IMR-90 (cell line): ENCODE results near the gene TET1. TPM values are rescaled to one million over a fixed set of nuclear protein-coding genes. Genes with fewer than 3 reads are reported as not detected.
A peak's percentile ranks its signal among the peaks of the same experiment; 100 is the strongest.

Experiments used
- ATAC-seq: fragments of 200-7000 bp; cut with Tn5 transposase; 2 replicates; pipeline ENCODE4 v1.9.1; 2020; ENCODE audit warnings: low read depth, mild to moderate bottlenecking, moderate library complexity
- BruUV-seq: library from RNA; stranded (reverse); fragments of 400-500 nt; replicated peaks from 2 replicates; lab custom pipeline; 2021; lab: Mats Ljungman, UMichigan
- CTCF ChIA-PET: fragments of 300-600 bp; formaldehyde crosslinking; extraction: SDS; loops from one replicate; lab custom pipeline; 2021; ENCODE audit warnings: antibody characterized with exemption; lab: Yijun Ruan, JAX
- POLR2A ChIA-PET: fragments of 300-600 bp; sonication (Branson Sonifier 250); formaldehyde crosslinking; loops from one replicate; lab custom pipeline; 2022; ENCODE audit warnings: antibody characterized with exemption; ENCODE audit not compliant: unreplicated experiment; lab: Charles Lee
- DNase-seq: peaks from one replicate; pipeline ENCODE4 v3.0.0; 2013
- H2AFZ ChIP-seq: replicated peaks from 2 replicates; pipeline ENCODE3; 2013; ENCODE audit warnings: low read length, mild to moderate bottlenecking; ENCODE audit not compliant: poor library complexity
- H2AK5ac ChIP-seq: 2 replicates; pipeline ENCODE4 v1.6.1; 2013; ENCODE audit warnings: low read depth, low read length, inconsistent platforms
- H2AK9ac ChIP-seq: replicated peaks from 2 replicates; pipeline ENCODE3; 2013; ENCODE audit warnings: mild to moderate bottlenecking, low read depth, low read length, moderate library complexity; ENCODE audit not compliant: poor library complexity
- H2BK120ac ChIP-seq: 2 replicates; pipeline ENCODE4 v1.6.1; 2013; ENCODE audit warnings: low read depth, low read length, inconsistent platforms
- H2BK15ac ChIP-seq: 3 replicates; pipeline ENCODE4 v1.6.1; 2013; ENCODE audit warnings: low read depth, low read length, inconsistent platforms
- H2BK20ac ChIP-seq: 2 replicates; pipeline ENCODE4 v1.6.1; 2013; ENCODE audit warnings: low read depth, mild to moderate bottlenecking, inconsistent platforms, low read length, moderate library complexity
- H2BK5ac ChIP-seq: 2 replicates; pipeline ENCODE4 v1.6.1; 2013; ENCODE audit warnings: mild to moderate bottlenecking, low read depth, low read length, inconsistent platforms; ENCODE audit not compliant: poor library complexity, severe bottlenecking
- H3K14ac ChIP-seq: replicated peaks from 2 replicates; pipeline ENCODE4 v1.6.1; 2013; ENCODE audit warnings: low read depth, low read length, inconsistent platforms
- H3K18ac ChIP-seq: 2 replicates; pipeline ENCODE4 v1.6.1; 2013; ENCODE audit warnings: low read depth, low read length, control low read depth
- H3K23ac ChIP-seq: 2 replicates; pipeline ENCODE4 v1.6.1; 2013; ENCODE audit warnings: low read depth, low read length, inconsistent platforms
- H3K27ac ChIP-seq: 2 replicates; pipeline ENCODE4 v1.5.1; 2013; ENCODE audit warnings: mild to moderate bottlenecking, control low read depth, low read length; ENCODE audit not compliant: insufficient read depth
- H3K27me3 ChIP-seq: 2 replicates; pipeline ENCODE4 v1.6.1; 2013; ENCODE audit warnings: low read length; ENCODE audit not compliant: control insufficient read depth, insufficient read depth
- H3K36me3 ChIP-seq: 2 replicates; pipeline ENCODE4 v1.6.1; 2013; ENCODE audit warnings: low read length, mixed read lengths; ENCODE audit not compliant: control insufficient read depth, insufficient read depth
- H3K4ac ChIP-seq: 2 replicates; pipeline ENCODE4 v1.6.1; 2013; ENCODE audit warnings: low read depth, low read length, inconsistent platforms
- H3K4me1 ChIP-seq: 2 replicates; pipeline ENCODE4 v1.6.1; 2013; ENCODE audit warnings: low read length, mixed read lengths; ENCODE audit not compliant: control insufficient read depth, insufficient read depth
- H3K4me2 ChIP-seq: 2 replicates; pipeline ENCODE4 v1.6.1; 2013; ENCODE audit warnings: low read depth, mild to moderate bottlenecking, control low read depth, low read length, moderate library complexity
- H3K4me3 ChIP-seq: 2 replicates; pipeline ENCODE4 v1.5.1; 2013; ENCODE audit warnings: low read depth, mild to moderate bottlenecking, control low read depth, low read length, moderate library complexity; ENCODE audit not compliant: insufficient read depth
- H3K56ac ChIP-seq: 2 replicates; pipeline ENCODE4 v1.6.1; 2013; ENCODE audit warnings: low read length, inconsistent platforms; ENCODE audit not compliant: insufficient read depth; ENCODE audit errors: extremely low read depth
- H3K79me1 ChIP-seq, 2 experiments: 2 replicates each; pipeline ENCODE4 v1.6.1; 2013; ENCODE audit warnings: low read length in 2 of 2, inconsistent platforms in 1 of 2, low read depth in 1 of 2
- H3K9ac ChIP-seq: 2 replicates; pipeline ENCODE4 v1.6.1; 2013; ENCODE audit warnings: low read depth, low read length, control low read depth
- H3K9me1 ChIP-seq: 2 replicates; pipeline ENCODE4 v1.6.1; 2013; ENCODE audit warnings: low read length, inconsistent platforms; ENCODE audit not compliant: insufficient read depth
- H3K9me3 ChIP-seq: 2 replicates; pipeline ENCODE4 v1.6.1; 2013; ENCODE audit warnings: low read length; ENCODE audit not compliant: control insufficient read depth, insufficient read depth
- H4K20me1 ChIP-seq: 2 replicates; pipeline ENCODE4 v1.6.1; 2013; ENCODE audit warnings: low read length, inconsistent platforms; ENCODE audit not compliant: insufficient read depth
- H4K5ac ChIP-seq: 2 replicates; pipeline ENCODE4 v1.6.1; 2013; ENCODE audit warnings: mild to moderate bottlenecking, low read depth, low read length, control low read depth
- H4K8ac ChIP-seq, 2 experiments: 2 replicates each; pipeline ENCODE4 v1.6.1; 2013; ENCODE audit warnings: low read depth in 2 of 2, low read length in 2 of 2, control low read depth in 1 of 2, inconsistent platforms in 1 of 2
- H4K91ac ChIP-seq: 2 replicates; pipeline ENCODE4 v1.6.1; 2013; ENCODE audit warnings: low read depth, low read length, inconsistent platforms; ENCODE audit not compliant: insufficient read depth
- BHLHE40 ChIP-seq: fragments of 150-350 bp; IDR thresholded peaks from 2 replicates; pipeline ENCODE4 v1.6.1; 2016; ENCODE audit warnings: mild to moderate bottlenecking, low read depth, low read length
- CEBPB ChIP-seq: IDR thresholded peaks from 2 replicates; pipeline ENCODE4 v1.6.1; 2012; ENCODE audit warnings: low read depth, low read length, improper control_type of control experiment
- CHD1 ChIP-seq: IDR thresholded peaks from 2 replicates; pipeline ENCODE4 v1.6.1; 2012; ENCODE audit warnings: low read depth, low read length, improper control_type of control experiment
- FOS ChIP-seq: fragments of 150-350 bp; IDR thresholded peaks from 2 replicates; pipeline ENCODE4 v1.6.1; 2016; ENCODE audit warnings: low read depth, low read length
- NFE2L2 ChIP-seq: fragments of 150-350 bp; IDR thresholded peaks from 2 replicates; pipeline ENCODE4 v1.6.1; 2016; ENCODE audit warnings: low read depth, mild to moderate bottlenecking, low read length
- RCOR1 ChIP-seq: IDR thresholded peaks from 2 replicates; pipeline ENCODE4 v1.6.1; 2012; ENCODE audit warnings: mild to moderate bottlenecking, low read length, improper control_type of control experiment; ENCODE audit not compliant: insufficient replicate concordance
- RFX5 ChIP-seq: IDR thresholded peaks from 2 replicates; pipeline ENCODE4 v1.8.0; 2012; ENCODE audit warnings: low read depth, mild to moderate bottlenecking, low read length, moderate library complexity
- SMC3 ChIP-seq: fragments of 150-350 bp; IDR thresholded peaks from 2 replicates; pipeline ENCODE4 v1.6.1; 2016; ENCODE audit warnings: low read depth, mild to moderate bottlenecking, antibody characterized with exemption, low read length, moderate library complexity
- WGBS, 2 experiments: methylation state at CpG; one replicate each; pipeline versions ENCODE4 v1.1.5 to v1.1.7; 2013; ENCODE audit warnings: missing lambda C conversion rate in 2 of 2; ENCODE audit not compliant: insufficient read length in 1 of 2; ENCODE audit errors: extremely low coverage in 2 of 2; 5-methylcytosine and 5-hydroxymethylcytosine counted together
- dilution Hi-C: fragments of 300-500 bp; cut with HindIII; formaldehyde crosslinking; loops from one replicate; pipeline ENCODE4 v1.14.3; 2018; ENCODE audit warnings: low sequenced_read_pairs; ENCODE audit not compliant: unreplicated experiment
- in situ Hi-C: fragments of 300-500 bp; cut with MboI; formaldehyde crosslinking; loops from 3 replicates; pipeline ENCODE4 v1.14.3; 2019; ENCODE audit warnings: low sequenced_read_pairs, inconsistent platforms, mixed read lengths
- intact Hi-C: fragments of 100-400 bp; cut with micrococcal nuclease; formaldehyde crosslinking; loops from 2 replicates; pipeline ENCODE4 v1.10.0; 2022
- polyA plus RNA-seq, 3 experiments: library from polyadenylated mRNA; depleted of rRNA; stranded (reverse); fragments of >200 nt; gene quantifications; 2 replicates each; pipeline ENCODE4 v1.2.3, GENCODE V29; 2012; ENCODE audit warnings: low replicate concordance in 1 of 3
- total RNA-seq: library from RNA; depleted of rRNA; stranded (reverse); fragments of >200 nt; gene quantifications from 2 replicates; pipeline ENCODE4 v1.2.3, GENCODE V29; 2012
- TF ChIP-seq, protein P1 (sequence below): conservative IDR thresholded peaks from 2 replicates; pipeline ENCODE4 v1.5.1; 2012; ENCODE audit warnings: mild to moderate bottlenecking, low read depth, low read length, improper control_type of control experiment

TET1 gene
- total and polyA plus RNA-seq, 2 of the 4 experiments (the other 2 are of a cell fraction), result 1.0 to 4.3 TPM

DNA sequence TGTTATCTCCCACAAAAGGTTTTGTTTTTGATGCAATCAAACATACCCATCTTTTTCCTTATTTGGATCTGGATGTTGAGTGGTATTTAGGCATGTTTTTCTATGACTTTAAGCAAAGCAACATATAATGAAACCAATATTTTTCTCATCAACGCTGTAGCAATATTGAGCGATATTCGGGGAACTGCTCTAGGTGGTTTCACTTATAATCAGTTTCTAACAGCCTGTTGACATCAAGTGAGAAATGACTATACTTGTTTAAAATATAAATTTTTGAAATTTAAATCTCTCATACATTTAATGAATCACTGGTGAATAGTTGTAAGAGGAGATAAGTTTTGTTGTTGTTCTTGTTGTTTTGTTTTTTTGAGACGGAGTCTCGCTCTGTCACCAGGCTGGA is 108.1 kb downstream of the TET1 start:
- DNase-seq (no peak), ATAC-seq (no peak)
- no peak overlapping the region for H3K56ac ChIP-seq
- no peak overlapping the region for H3K9ac ChIP-seq
- peaks cover 5% of the 10 kb centered on the region for H3K4me1 ChIP-seq
- intact Hi-C loops (loop anchor here (5.0 kb wide), 1 partner anchor 54 kb away; the partner anchor contains the start of gene CCAR1), dilution Hi-C loops (no loop called here), in situ Hi-C loops (no loop called here)
- H4K20me1 ChIP-seq, result no peaks in the 10 kb centered on the region
- H2AK9ac ChIP-seq, result no peak overlapping the region
- H2AFZ ChIP-seq, result no peak overlapping the region
- no peak for TF ChIP-seq NFE2L2
- TF ChIP-seq, protein P1, sequence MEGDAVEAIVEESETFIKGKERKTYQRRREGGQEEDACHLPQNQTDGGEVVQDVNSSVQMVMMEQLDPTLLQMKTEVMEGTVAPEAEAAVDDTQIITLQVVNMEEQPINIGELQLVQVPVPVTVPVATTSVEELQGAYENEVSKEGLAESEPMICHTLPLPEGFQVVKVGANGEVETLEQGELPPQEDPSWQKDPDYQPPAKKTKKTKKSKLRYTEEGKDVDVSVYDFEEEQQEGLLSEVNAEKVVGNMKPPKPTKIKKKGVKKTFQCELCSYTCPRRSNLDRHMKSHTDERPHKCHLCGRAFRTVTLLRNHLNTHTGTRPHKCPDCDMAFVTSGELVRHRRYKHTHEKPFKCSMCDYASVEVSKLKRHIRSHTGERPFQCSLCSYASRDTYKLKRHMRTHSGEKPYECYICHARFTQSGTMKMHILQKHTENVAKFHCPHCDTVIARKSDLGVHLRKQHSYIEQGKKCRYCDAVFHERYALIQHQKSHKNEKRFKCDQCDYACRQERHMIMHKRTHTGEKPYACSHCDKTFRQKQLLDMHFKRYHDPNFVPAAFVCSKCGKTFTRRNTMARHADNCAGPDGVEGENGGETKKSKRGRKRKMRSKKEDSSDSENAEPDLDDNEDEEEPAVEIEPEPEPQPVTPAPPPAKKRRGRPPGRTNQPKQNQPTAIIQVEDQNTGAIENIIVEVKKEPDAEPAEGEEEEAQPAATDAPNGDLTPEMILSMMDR, result no peak
- TF ChIP-seq CEBPB, result no peak
- TF ChIP-seq RFX5, result no peak
- no peak for TF ChIP-seq SMC3
- no peak for TF ChIP-seq RCOR1
- TF ChIP-seq CHD1, result no peak
- no peak for TF ChIP-seq FOS
- no peak for TF ChIP-seq BHLHE40
- no peak overlapping the region for H3K4me3 ChIP-seq
- H2BK20ac ChIP-seq, result no peak overlapping the region
- POLR2A ChIA-PET, result no interaction called here
- no peak overlapping the region for H4K5ac ChIP-seq
- peaks cover 11 to 24% of the 10 kb centered on the region in 2 experiments; a peak in 3 of 4 replicates for H3K79me1 ChIP-seq
- peak overlapping the region; percentile 29 for H2BK5ac ChIP-seq
- CTCF ChIA-PET, result no interaction called here
- no peak overlapping the region for H2AK5ac ChIP-seq
- WGBS, 2 experiments, result 100% methylated on average over 2 of the region's 5 CpGs; no CpG with 5 or more reads in 1 of the 2 experiments
- no peak overlapping the region for H4K8ac ChIP-seq
- 0 out of 2 replicates have a peak, but pooled peaks cover 3% of the 10 kb centered on the region for H3K9me1 ChIP-seq
- BruUV-seq, result no TSS peak
- peaks cover 13% of the 10 kb centered on the region for H3K36me3 ChIP-seq
- no peak overlapping the region for H3K18ac ChIP-seq
- H3K27ac ChIP-seq, result no peak overlapping the region
- no peak overlapping the region; the same call in 2 of the 3 replicates for H2BK15ac ChIP-seq
- H2BK120ac ChIP-seq, result no peak overlapping the region
- H3K4ac ChIP-seq, result no peak overlapping the region
- no peaks in the 10 kb centered on the region for H3K27me3 ChIP-seq
- H3K9me3 ChIP-seq, result no peaks in the 10 kb centered on the region
- H4K91ac ChIP-seq, result no peak overlapping the region
- H3K4me2 ChIP-seq, result no peak overlapping the region
- no peak overlapping the region for H3K14ac ChIP-seq
- H3K23ac ChIP-seq, result no peak overlapping the region
